Measurements from ENCODE around the gene GDPD4.

GRCh38 chr11:77190331-77191075, 111.0 kb downstream of the GDPD4 start:
- TF ChIP-seq, protein P1, sequence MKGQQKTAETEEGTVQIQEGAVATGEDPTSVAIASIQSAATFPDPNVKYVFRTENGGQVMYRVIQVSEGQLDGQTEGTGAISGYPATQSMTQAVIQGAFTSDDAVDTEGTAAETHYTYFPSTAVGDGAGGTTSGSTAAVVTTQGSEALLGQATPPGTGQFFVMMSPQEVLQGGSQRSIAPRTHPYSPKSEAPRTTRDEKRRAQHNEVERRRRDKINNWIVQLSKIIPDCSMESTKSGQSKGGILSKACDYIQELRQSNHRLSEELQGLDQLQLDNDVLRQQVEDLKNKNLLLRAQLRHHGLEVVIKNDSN (IDR thresholded peaks at IDR 0.05; ENCODE audit: borderline replicate concordance, extremely low read length, insufficient read depth, low read depth, low read length), result no peak
- TF ChIP-seq RELA (IDR thresholded peaks at IDR 0.05; ENCODE audit: borderline replicate concordance, partially characterized antibody) (no peak), RAD21 (IDR thresholded peaks at IDR 0.05; ENCODE audit: insufficient read depth, low read depth, low read length) (no peak), FOS (IDR thresholded peaks at IDR 0.05; ENCODE audit: borderline replicate concordance, extremely low read depth, insufficient read length) (no peak), POLR2AphosphoS5 (IDR thresholded peaks at IDR 0.05; ENCODE audit: low read length) (no peak), EZH2 (IDR thresholded peaks at IDR 0.05; ENCODE audit: borderline replicate concordance, control insufficient read depth, low read depth, low read length) (no peak), SMC3 (IDR thresholded peaks at IDR 0.05; ENCODE audit: borderline replicate concordance, low read length) (no peak), DPF2 (IDR thresholded peaks at IDR 0.05) (no peak)

Measured in GM12878 (cell line).